ENCODE measurements around the gene POM121L12.

The POM121L12 gene

DNA sequence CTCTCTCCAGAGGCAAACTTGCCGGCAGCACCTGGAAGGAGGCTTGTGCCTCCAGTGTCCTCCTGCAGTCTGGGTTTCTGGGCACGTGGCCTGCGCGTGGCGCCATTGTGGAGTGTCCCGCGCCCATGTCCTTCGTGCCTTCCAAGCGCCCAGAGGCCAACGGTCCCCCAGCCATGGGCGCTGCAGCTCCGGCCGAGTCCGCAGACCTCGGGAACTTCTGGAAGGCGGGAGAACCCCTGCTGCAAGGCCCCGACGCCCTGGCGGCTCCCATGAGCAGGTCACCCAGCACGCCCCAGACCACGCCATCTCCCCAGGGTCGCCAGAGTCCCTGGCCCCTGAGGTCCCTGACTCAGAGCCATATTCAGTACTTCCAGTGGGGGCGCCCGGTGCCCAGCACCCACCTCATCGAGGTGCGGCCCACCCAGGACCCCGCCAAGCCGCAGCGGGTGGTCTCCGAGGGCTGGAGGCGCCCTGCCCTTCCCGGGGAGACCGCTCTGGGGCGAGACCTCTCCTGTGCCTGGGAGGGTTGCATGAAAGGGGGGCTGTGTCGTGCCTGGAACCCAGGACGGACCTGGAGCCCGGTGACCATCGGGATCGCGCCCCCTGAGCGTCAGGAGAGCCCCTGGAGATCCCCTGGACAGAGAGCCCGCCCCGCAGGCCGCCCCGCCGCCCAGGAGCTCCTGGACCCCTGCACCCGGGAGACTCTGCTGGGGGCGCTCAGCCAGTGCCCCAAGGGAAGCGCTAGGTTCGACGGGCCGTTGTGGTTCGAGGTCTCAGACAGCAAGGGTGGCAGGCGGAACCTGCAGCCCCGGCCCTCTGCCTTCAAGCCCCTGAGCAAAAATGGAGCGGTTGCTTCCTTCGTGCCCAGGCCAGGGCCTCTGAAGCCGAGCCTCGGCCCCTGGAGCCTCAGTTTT, at the start of gene POM121L12:
TSS of gene POM121L12 (plus strand) at position 135 of the 914 bp plus-strand sequence. CDS start at position 174, 39 bp downstream.
- DNase-seq (ENCODE audit: low spot score) = no peak

DNA sequence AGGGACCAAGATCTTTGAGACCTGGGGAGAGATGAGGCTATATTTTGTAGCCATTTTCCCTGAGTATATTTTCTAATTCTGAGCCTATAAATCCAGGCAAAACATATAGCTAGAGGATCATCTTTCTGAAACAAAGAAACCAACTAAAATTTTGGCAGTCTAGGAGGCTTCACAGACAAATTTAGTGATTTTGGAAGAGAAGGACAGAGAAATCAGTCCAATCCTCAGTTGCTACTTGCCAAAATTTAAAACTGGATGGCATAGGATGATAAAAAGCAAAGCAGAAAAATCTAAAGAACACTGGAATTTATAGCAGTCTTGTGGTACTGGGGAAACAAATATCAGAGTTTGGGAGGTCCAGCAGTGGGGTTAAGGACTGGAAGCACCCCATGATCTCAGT, 43.4 kb upstream of the POM121L12 start:
- DNase-seq (ENCODE audit: low spot score) = no peak

DNA sequence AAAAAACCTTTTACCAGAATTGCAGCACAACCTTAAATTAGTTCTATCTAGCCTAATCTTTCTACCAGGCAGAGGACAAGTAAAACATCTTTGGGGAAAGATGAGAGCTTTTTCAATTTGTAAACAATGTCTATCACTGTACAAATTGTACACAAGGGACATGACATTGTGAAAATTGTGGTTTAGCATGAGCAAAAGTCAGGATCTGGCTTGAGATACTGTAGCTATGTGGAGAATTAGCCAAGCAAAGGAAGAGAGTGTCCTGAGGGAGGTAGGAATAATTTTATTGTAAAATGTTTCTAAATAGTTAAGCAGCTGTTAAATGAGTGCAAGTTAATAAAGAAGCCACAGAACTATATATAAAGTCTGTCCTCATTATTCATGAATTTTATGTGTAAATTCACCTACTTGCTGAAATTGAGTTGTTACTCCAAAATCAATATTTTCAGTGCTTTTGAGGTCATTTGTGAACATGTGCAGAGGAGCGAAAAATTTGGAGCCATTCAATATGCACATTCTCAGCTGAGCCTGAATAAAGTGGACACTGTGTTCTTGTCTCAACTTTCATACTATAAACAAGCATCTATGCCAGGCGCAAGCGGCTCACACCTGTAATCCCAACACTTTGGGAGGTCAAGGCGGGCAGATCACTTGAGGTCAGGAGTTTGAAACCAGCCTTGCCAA, 42.8 kb upstream of the POM121L12 start:
- DNase-seq (ENCODE audit: low spot score) = no peak

DNA sequence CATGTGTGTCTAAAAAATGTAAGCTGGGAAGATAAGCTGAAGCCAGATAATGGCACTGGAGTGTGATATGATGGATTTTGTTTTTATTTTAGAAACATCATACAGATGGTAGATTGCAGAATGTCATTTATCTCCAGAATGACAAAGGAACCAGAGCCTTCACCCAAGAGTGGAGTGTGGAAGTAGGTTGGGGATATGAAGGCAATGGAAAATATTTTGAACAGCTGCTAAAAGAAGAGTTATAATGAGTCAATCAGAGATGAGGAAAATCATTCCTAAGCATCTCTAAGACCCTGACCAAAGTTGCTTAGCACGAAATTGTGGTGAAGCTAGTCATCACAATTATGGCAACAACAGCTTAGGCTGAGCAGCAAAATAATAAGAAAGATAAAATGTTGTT, 39.8 kb upstream of the POM121L12 start:
- no peak for DNase-seq (ENCODE audit: low spot score)

DNA sequence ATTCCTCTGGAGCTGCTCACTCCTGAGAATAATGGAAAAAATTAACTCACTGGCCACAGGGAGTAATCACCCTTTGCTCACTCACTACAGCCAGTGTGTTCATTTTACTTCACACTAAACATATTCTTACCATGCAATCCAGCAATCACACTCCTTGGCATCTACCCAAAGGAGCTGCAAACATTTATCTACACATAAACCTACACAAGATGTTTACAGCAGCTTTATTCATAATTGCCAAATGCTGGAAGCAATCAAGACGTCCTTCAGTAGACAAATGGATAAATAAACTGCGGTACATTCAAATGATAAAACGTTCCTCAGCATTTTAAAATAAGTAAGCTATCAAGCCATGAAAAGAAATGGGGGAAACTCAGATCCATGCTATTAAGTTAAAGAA, 34.2 kb upstream of the POM121L12 start:
- no peak for DNase-seq (ENCODE audit: low spot score)

DNA sequence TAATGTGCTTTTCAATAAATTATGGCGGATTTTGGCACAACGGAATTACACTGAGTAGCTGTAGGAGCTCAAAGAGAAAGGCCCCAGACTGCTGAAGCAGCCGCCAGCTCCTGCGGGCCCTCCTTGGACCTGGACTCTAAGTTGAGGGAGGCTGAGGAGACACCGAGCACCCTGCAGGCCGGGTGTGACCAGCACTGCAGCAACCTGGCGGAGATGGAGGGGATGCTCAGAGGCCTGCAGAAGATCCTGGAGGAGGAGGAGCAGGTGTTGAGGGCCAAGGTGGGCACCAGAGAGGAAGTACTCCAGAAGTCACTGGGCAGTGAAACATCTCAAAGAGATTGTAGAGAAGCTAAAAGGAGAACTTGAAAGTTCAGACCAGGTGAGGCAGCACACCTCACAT, 33.0 kb upstream of the POM121L12 start:
- DNase-seq (ENCODE audit: low spot score) = no peak

DNA sequence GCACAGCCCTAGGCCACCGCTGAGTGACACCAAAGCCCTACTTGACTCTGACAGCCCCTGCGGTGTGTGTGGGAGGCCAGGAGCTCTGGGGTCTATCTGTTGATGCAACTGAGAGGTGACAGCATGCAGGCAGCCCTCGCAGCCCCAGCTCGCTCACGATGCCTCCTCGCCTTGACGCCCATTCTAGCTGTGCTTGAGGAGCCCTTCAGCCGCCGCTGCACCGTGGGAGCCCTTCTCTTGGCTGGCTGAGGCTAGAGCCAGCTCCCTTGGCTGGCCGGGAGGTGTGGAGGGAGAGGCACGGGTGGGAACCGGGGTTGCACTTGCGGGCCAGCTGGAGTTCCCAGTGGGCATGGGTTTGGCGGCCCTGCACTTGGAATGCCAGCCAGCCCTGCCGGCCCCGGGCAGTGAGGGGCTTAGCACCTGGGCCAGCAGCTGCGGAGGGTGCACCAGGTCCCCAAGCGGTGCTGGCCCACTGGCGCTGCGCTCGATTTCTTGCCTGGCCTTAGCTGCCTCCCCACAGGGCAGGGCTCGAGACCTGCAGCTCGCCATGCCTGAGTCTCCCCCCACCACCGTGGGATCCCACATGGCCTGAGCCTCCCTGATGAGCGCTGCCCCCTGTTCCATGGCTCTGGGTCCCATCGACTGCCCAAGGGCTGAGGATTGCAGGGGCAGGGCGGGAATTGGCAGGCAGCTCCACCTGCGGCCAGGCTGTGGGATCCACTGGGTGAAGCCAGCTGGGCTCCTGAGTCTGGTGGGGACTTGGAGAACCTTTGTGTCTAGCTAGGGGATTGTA, 31.6 kb upstream of the POM121L12 start:
- DNase-seq (ENCODE audit: low spot score) = no peak

DNA sequence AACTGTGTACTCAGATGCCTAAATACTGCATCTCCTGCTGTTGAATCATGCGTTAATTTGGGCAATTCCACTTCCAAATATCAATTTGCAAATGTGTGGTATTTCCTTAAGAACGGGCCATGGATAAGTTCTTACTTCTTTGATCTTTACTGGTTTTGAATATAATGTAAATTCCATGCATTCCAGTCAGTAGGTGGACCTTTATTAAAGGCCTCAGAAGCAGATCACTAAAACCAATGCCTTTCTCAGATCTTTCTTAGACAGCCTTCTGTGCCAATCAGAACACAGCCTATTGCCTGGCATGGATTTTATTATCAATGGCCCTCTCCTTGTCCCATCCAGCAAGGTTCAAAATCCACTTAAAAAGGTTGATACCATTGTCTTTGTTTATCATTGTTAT, 21.5 kb upstream of the POM121L12 start:
- DNase-seq (ENCODE audit: low spot score) = no peak

DNA sequence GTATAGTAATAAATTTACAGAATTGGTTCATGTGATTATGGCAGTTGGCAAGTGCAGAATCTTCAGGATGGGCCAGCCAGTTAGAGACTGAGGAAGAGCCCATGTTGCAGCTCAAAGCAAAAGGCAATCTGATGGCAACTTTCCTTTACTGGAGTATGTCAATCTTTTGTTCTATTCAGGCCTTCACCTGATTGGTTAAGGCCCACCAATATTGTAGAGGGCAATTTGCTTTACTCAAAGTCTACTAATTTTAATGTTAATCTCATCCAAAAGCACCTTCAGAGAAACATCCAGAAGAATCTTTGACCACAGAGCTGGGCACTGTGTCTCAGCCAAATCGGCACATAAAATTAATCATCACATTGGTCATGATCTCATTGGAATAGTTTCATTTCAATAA, 20.0 kb upstream of the POM121L12 start:
- no peak for DNase-seq (ENCODE audit: low spot score)

DNA sequence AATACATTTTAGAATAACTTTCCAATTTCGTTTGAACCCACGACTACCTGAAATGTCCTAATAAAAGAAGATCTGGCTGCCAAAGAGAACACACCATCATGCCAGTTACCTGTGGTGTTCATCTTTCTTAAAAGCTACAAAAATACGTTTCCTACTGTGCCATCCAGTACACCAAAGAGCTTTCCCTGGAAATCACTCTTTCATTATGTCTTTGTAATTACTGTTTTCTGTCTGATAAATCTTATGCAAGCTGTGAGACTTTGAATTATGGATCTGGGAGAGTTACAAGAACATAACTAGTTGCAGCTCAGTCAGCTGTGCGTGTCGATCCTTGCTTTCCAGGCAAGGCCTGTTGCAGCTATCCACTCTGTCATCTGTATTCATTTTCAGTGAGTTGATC, 12.5 kb upstream of the POM121L12 start:
- no peak for DNase-seq (ENCODE audit: low spot score)

DNA sequence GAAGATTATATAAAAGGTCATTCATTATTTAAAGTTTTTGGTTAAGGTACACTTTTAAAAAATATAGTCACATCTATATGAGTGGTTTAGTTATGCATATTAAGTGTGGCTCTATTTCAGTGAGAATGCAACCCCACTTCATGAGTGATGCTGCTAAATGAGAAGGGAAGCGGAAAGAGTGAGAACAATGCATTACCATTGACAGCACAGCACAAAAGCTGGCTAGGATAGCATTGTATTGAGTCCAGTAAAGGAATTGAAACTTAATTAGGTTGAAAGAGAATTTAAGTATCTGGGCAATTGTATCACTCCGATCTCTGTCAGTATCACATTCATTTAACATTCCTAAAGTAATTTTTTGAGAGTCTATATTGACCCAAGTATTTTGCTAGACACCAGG, 13.2 kb downstream of the POM121L12 start:
- DNase-seq (ENCODE audit: low spot score) = no peak

DNA sequence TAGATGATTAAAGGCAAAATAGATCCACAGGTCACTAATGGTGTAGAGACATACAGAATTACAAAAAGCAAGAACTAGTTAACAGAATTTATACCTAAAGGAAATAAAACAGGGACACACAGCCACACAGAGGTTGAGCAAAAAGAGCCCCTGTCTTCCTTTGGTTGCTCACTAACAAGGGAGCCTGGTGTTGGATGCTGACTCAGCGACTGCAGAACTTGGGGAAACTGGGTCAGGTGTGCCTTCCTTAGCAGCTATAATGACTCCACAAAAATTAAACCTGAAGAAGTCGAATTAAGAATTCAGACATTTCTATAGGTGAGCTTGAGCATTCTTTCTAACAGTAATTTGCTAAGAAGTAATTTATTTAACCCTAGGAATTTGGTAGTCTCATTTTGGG, 15.0 kb downstream of the POM121L12 start:
- no peak for DNase-seq (ENCODE audit: low spot score)

DNA sequence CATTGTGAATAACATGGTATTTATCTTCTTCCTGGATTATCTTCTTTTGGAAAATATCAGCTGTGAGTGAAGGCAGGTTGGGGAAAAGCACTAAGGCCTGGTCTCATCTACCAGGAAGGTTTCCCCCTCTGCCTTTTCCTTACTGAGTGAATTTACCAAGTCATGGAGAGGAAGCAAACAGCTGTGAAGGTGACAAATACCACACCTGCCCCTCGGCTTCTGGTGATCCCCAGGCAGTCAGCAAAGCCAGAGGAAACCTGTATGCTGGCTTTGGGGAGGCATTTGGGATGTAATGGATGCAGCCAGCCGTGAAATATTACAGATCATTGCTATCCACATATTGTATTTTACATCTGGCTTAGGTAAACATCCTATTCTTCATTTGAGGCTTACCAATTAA, 24.2 kb downstream of the POM121L12 start:
- DNase-seq (ENCODE audit: low spot score) = no peak

DNA sequence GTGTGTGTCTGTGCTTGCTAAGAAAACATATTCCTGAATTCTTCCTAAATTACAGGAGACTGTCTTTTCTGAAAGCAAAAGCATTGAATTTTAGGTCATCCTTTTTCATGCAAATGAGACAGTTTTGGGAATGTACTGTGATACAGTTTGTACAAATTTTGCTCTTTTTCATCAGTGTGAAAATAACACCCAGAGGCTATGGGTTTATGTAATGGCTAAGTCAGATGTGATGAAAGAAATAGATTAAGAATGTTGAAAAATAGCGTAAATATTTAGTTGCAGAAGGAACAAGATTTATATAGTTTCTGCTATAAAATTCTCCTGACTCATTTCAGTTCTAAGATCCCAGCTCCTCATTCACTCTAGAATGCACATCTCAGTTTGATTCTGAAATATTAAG, 24.6 kb downstream of the POM121L12 start:
- DNase-seq (ENCODE audit: low spot score) = no peak

DNA sequence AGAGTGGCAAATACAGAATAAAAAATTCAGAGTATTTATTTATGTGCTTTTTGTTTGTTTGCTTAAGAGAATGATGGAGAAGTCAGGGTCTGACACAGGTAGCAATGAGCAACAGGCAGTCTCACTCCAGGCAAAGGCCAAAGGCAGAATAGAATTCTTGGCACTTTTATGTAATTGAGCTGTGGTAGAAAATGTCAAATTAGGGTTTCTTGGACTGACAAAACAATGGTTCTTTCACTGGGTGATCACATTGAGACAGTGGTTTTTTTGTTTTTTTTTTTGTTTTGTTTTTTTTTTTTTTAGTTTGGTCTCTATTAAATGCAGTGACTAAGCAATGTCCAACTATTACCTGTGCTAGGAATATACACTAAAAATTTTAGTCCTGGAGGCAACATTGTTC, 27.4 kb downstream of the POM121L12 start:
- no peak for DNase-seq (ENCODE audit: low spot score)

DNA sequence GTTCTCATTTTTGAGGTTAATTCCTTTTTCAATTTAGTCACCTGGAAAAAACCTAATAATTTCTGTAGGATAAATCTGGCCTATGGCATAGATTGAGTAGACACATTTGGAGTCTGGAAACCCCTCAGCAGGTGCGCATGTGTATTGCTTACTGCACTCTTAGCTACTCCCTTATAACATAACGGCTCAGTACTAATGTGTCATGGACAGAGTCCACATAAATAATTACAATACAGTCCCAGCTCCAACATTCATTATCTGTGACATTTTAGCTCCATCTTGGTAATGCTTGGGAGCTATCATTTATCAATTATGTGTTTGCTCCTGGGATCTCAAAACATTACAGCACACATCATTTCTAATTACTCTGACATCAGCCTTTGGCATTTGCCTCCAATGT, 33.2 kb downstream of the POM121L12 start:
- DNase-seq (ENCODE audit: low spot score) = no peak

DNA sequence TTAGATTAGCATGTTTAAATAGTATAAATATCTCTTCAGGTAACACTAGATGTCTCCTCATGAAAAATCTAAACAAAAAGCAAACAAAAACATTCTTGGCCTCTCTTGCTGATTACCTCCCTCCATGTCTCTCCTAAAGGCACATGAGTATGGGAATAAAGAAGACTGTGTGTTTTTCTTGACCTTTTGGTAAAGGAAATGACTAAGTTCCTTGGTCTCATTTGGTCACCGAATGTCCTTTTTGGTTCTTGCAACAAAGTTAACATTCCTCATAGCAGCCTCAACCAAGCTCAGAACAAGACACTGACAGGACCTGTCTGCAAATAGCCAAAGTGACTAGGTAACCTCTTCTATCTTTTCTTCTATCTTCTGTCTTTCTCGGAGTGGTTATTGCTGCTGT, 35.5 kb downstream of the POM121L12 start:
- DNase-seq (ENCODE audit: low spot score) = no peak
